Pericardium fibroblast (primary cell): ENCODE measurements around the gene FAM78A. TPM values are rescaled to one million over a fixed set of nuclear protein-coding genes. Genes with fewer than 3 reads are reported as not detected.

Source experiments
- total RNA-seq: library from RNA; depleted of rRNA; stranded (reverse); fragments of >200 nt; gene quantifications from 2 replicates; pipeline ENCODE4 v1.2.3, GENCODE V29; 2015

The FAM78A gene
- 1.7 and 2.0 TPM in 2 replicates for total RNA-seq

GRCh38 chr9:131276094-131276888, at the start of gene FAM78A:
FAM78A (minus strand) TSS chr9:131276510; CDS start chr9:131276179, 331 bp downstream.

GRCh38 chr9:131289301-131290035, 13.2 kb upstream of the FAM78A start, which contains the start of gene PLPP7:
PLPP7 (plus strand) TSS chr9:131289723; CDS start chr9:131289998, 275 bp downstream.

Other genes with a start within 250 kb of the FAM78A start
- 1.2 and 2.5 TPM in 2 replicates for gene AIF1L, start 180.0 kb downstream of the FAM78A start, total RNA-seq
- gene NUP214, start 150.9 kb downstream of the FAM78A start, total RNA-seq = 9.5 and 9.7 TPM in 2 replicates
- gene PLPP7, start 13.2 kb upstream of the FAM78A start, total RNA-seq = 7.9 and 8.5 TPM in 2 replicates
- gene PRRC2B, start 117.6 kb upstream of the FAM78A start, total RNA-seq = 67.3 and 97.3 TPM in 2 replicates
- 20.3 and 35.2 TPM in 2 replicates for gene POMT1, start 226.4 kb upstream of the FAM78A start, total RNA-seq